Measurements from ENCODE around the gene FRMD4B.

GRCh38 chr3:69191516-69191915, 194.4 kb downstream of the FRMD4B start:
- TF ChIP-seq CTCF (IDR thresholded peaks at IDR 0.05): no peak
- TF ChIP-seq POLR2A (IDR thresholded peaks at IDR 0.05): no peak
- TF ChIP-seq EP300 (IDR thresholded peaks at IDR 0.05): no peak

Measured in ovary (tissue), 3 donors.